CD4-positive, alpha-beta T cell treated with Interleukin-15 for 1 hour (primary cell): Measurements from ENCODE around the gene SLC37A1.
"Not testable (repeated sequence)": the region's sequence is repeated elsewhere in the genome, so short reads cannot be mapped to it uniquely, and the experiment has no call there.

Experiments used
- DNase-seq: peaks from one replicate; pipeline ENCODE4 v3.0.0-alpha.2; 2020

The SLC37A1 gene

GRCh38 chr21:42513151-42513984 is at the start of gene SLC37A1:
SLC37A1 (plus strand) TSS chr21:42513852; CDS start chr21:42518455, 4,603 bp downstream.
- peak; percentile 27 for DNase-seq

GRCh38 chr21:42463861-42464515 is 49.7 kb upstream of the SLC37A1 start:
- DNase-seq: peak; percentile 83

DNA sequence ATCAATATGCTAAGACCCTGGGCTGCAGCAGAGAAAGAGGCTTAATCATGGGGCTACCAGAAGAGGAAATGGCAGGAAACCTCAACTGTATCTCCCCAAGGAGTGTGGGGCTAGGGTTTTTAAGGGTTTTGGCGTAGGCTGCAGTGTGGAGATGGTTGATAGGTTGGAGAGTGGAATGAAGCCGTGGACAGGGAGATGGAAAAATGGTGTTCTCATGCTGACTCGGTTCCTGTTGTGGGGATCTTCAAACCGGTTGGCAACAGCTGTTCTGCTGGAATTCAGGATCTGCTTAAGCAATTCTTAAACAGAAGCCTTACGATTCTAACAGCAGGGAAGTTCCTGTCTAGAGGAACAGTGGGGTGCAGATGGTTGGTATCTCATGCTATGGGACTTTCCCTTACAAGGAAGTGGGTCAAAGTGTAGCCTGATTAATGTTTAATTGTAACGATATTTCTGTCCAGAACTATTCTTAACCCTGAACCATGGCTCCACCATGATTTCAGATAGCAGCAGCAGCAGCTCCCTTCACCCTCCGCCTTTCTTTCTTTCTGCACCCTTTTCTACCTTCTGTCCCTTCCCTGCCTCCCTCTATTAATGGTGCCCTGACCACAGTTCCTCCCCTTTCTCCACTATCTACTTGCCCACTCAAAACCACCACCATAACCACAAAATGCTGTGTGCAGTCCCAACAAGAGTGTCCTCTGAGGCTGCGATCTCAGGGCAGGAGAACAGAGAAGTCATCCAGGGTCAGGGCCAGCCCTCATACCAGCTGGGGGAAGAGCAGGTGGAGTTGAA is 48.4 kb upstream of the SLC37A1 start:
- no peak for DNase-seq

GRCh38 chr21:42465803-42466127 is 47.9 kb upstream of the SLC37A1 start:
- no peak for DNase-seq

DNA sequence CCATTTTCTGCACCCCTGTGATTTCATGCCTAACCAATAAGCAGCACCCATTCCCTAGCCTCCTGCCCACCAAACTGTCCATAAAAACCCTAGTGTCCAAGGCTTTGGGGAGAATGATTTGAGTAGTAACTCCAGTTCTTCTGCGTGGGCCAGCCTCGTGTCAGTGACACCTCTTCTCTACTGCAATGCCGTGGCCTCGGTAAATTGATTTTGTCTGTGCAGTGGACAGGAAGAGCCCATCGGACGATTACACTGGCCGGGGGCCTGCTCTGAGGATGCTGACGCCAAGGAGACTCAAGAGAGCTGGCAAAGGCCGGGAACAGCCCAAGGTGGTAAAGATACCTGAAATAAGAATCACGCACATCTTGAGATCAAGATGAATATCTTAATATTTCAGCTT is 47.0 kb upstream of the SLC37A1 start:
- DNase-seq: no peak

DNA sequence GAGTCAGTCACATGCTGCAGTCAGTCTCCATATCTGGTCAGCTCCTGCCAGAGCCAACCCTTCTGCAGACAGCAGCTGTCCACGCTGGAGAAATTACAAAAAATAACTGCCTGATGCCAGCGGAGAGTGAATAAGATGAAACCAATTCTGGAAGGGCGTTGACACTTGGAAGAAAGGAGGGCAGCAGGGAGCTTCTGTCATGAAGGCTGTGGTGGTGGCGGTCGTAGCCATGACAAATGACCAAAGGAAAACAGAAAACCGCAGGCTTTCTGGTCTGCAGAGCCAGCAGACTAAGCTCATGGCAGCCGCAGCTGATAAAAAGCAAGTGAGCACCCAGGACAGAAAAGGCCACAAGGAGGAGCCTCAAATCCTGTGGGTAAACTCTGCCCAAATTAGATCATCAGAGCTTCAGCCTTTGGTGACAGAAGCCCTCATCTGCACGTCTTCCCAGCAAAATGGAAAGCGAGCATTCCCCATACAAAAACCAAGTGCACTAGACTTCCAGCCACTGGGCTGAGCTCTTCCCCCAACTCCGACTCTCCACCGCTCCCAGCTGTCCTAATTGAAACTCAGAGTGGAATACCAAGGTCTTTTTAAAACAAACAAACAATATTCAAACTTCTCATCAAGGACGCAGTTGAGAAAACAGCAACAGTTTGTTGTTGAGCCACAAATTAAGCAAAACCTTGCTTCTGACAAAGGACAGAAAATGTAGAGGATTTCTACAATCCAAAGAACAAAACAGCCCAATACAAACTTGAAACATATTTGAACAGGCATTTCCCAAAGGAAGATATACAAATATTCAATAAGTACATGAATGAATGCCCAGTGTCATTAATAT is 46.3 kb upstream of the SLC37A1 start:
- no peak for DNase-seq

DNA sequence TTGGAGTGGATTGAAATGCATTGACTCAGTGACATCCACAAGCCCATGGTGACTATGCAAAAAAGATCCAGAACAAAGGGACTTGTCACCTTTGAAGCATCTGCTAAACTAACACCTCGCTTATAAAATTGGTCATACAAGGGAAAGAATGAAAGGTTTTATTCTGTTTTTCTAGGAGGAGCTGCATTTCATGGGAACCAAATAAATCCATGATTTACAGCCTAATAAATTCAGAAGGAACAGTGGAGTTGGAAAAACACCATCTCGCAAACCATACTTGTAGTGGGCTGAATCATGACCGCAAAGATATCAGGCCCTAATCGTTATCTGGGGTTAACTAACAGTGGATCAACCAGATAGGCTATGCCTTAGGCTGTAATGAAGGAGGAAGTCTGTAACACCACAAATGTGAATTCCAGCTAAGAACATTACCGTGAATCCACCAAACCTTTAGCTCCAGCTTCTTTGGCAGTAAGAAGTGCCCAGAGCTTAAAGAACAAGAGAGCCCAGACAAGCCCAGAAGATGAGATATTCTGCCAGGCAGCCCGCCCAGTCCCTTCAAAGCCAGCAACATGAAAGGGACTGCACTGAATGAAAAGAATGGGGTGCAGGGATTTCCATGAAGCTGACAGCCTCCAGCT is 45.0 kb upstream of the SLC37A1 start:
- no peak for DNase-seq

GRCh38 chr21:42469272-42469671 is 44.4 kb upstream of the SLC37A1 start:
- DNase-seq: no peak

DNA sequence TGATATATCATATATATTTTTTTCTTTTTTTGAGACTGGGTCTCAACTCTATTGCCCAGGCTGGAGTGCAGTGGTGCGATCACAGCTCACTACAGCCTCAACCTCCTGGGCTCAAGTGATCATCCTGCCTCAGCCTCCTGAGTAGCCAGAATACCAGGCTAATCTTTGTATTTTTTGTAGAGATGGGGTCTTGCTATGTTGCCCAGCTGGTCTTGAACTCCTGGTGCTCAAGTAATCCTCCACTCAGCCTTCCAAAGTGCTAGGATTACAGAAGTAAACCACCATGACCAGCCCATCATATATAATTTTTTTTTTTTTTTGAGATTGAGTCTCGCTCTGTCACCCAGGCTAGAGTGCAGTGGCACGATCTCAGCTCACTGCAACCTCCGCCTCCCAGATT is 43.9 kb upstream of the SLC37A1 start:
- DNase-seq: not testable (repeated sequence)

DNA sequence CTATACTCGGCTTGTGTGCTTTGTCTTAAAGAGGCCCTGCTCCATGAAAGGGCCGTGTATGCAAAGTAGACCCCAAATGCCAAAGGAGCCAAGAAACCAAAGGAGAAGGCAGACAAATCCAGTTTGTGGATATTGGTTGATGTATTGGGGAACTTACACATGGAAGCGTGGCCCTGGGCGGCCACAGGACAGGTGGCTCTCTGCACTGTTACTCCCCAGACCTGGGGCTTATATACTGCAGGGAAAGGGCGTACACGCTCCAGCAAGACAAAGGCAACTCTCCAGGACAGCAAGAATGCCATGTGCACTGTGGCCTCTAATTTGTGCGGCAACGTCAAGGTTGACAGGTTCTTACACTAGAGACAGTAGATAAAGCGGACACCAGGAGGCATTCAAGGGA is 42.4 kb upstream of the SLC37A1 start:
- DNase-seq: no peak

DNA sequence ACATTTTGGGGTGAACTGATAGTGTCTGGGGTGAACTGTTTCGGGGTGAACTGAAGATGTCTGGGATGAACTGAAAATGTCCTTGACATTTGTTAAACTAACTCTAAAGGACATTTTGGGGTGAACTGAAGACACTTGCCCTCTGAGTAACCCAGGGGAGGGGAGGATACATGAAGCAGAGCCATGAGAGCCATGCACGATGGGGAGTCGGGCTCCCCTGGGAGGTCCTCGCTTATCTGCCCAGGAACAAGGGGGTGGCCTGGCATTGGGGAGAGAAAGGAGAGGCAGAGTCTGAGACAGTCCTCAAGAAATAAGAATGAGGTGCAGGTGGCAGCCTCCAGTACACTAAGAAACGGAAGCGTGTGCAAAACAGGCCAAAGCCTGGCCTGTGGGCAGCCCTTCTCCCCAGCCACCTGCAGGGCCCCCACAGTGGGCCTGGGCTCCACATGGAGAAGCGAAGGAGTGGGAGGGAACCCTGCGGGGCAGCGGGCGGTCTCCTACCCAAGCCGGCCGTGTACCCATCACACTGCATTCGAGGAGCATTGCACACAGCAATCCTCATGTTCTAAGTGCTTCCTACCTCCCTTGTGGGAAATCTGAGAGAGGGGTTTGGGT is 41.8 kb upstream of the SLC37A1 start:
- no peak for DNase-seq

- no peak for DNase-seq
Observed at GRCh38 chr21:42472521-42472920, 41.1 kb upstream of the SLC37A1 start.

DNA sequence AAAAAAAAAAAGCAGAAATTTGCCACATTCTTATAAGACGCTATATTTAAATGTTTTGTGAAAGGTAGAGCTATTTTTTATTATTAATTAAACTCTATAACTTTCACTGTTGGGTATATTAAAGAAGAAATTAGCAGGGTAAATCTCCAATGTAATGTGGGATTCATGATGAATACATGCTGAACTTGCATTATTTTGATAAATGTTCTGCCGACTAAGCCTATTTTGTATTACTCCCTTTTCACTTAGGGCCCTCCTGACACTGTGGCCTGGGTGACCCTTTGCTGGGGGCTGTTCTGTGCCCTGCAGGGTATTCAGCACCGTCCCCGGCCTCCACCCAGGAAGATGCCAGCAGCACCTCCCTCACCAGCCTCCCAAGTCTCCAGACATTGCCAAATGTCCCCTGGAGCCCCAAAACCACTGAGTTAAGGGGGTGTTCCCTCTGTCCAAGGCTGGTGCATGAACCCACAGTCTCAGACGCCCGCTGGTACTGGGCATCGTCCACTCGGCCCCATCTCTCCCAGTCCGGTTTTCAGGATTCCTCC is 40.1 kb upstream of the SLC37A1 start:
- DNase-seq: no peak

- no peak for DNase-seq
Observed at GRCh38 chr21:42474043-42474831, 39.4 kb upstream of the SLC37A1 start.

- no peak for DNase-seq
Observed at GRCh38 chr21:42475036-42475435, 38.6 kb upstream of the SLC37A1 start.

GRCh38 chr21:42475526-42476387 is 37.9 kb upstream of the SLC37A1 start:
- no peak for DNase-seq

GRCh38 chr21:42476388-42477331 is 37.0 kb upstream of the SLC37A1 start:
- DNase-seq: no peak

GRCh38 chr21:42478504-42478903 is 35.1 kb upstream of the SLC37A1 start:
- DNase-seq: no peak
